HCT116 (cell line): ENCODE data around the gene ZNF839. TPM values are rescaled to one million over a fixed set of nuclear protein-coding genes. Genes with fewer than 3 reads are reported as not detected.

Experiments
- ATAC-seq: fragments of 200-7000 bp; cut with Tn5 transposase; 2 replicates; pipeline ENCODE4 v1.9.1; 2020; ENCODE audit warnings: mild to moderate bottlenecking, moderate library complexity
- BruUV-seq: library from RNA; stranded (reverse); fragments of 400-500 nt; replicated peaks from 2 replicates; lab custom pipeline; 2021; lab: Mats Ljungman, UMichigan
- CTCF ChIA-PET: fragments of 300-600 bp; sonication (Branson Sonifier 250); formaldehyde crosslinking; loops from one replicate; lab custom pipeline; 2021; ENCODE audit warnings: antibody characterized with exemption; lab: Charles Lee
- POLR2A ChIA-PET: fragments of 300-600, 350-600 bp; sonication (Branson Sonifier 250); formaldehyde crosslinking; loops from one replicate; lab custom pipeline; 2021; ENCODE audit warnings: antibody characterized with exemption; lab: Charles Lee
- RAD21 ChIA-PET, 2 experiments: fragments of 300-600 bp; sonication (Branson Sonifier 250); formaldehyde crosslinking; loops; one replicate each; lab custom pipeline; 2023; ENCODE audit warnings: low total read pairs in 2 of 2; ENCODE audit not compliant: uncharacterized antibody in 2 of 2, unreplicated experiment in 2 of 2, low non-redundant PET in 1 of 2; lab: Charles Lee
- DNase-seq: peaks from one replicate; pipeline ENCODE4 v3.0.0-alpha.2; 2010; ENCODE audit warnings: low read depth, low spot score
- H2AFZ ChIP-seq: fragments of 200-600 bp; shearing (Covaris generic), sonication (generic); 2 replicates; pipeline ENCODE4 v1.6.1; 2017; ENCODE audit warnings: low read depth, mixed run types, mixed read lengths, antibody characterized with exemption, low read length; ENCODE audit not compliant: poor library complexity, severe bottlenecking
- H3K27ac ChIP-seq: 2 replicates; pipeline ENCODE4 v1.5.1; 2012; ENCODE audit warnings: low read depth, low read length
- H3K27me3 ChIP-seq: fragments of 200-600 bp; sonication (generic); 2 replicates; pipeline ENCODE4 v1.6.1; 2016; ENCODE audit warnings: mixed run types, low read length, mixed read lengths; ENCODE audit not compliant: insufficient read depth
- H3K36me3 ChIP-seq, 2 experiments: fragments of 200-500 bp in 1 of 2; fragments of 200-600 bp in 1 of 2; sonication (Bioruptor generic) in 1 of 2; sonication (generic) in 1 of 2; 2 replicates each; pipeline versions ENCODE4 v1.5.1 to v1.6.1; 2014 to 2016; ENCODE audit warnings: low read length in 2 of 2, inconsistent platforms in 1 of 2, mixed read lengths in 1 of 2, mixed run types in 1 of 2; ENCODE audit not compliant: insufficient read depth in 2 of 2, control insufficient read depth in 1 of 2
- H3K4me1 ChIP-seq, 2 experiments: fragments of 200-600 bp in 1 of 2; sonication (generic) in 1 of 2; 2 replicates each; pipeline versions ENCODE4 v1.5.1 to v1.6.1; 2012 to 2017; ENCODE audit warnings: low read length in 2 of 2, inconsistent platforms in 1 of 2, mild to moderate bottlenecking in 1 of 2, mixed read lengths in 1 of 2, mixed run types in 1 of 2, moderate library complexity in 1 of 2; ENCODE audit not compliant: insufficient read depth in 2 of 2, control insufficient read depth in 1 of 2
- H3K4me2 ChIP-seq: fragments of 200-600 bp; sonication (generic); 2 replicates; pipeline ENCODE4 v1.6.1; 2017; ENCODE audit warnings: mixed run types, low read length, mixed read lengths
- H3K4me3 ChIP-seq, 2 experiments: fragments of 200-600 bp in 1 of 2; sonication (generic) in 1 of 2; replicated peaks in 1 of 2; 2 replicates each; pipeline ENCODE4 v1.5.1; 2011 to 2016; ENCODE audit warnings: low read length in 2 of 2, control low read depth in 1 of 2, low read depth in 1 of 2, mild to moderate bottlenecking in 1 of 2, mixed read lengths in 1 of 2, mixed run types in 1 of 2
- H3K79me2 ChIP-seq: fragments of 200-600 bp; sonication (generic); 2 replicates; pipeline ENCODE4 v1.6.1; 2017; ENCODE audit warnings: mild to moderate bottlenecking, mixed run types, low read length, moderate library complexity, mixed read lengths; ENCODE audit not compliant: insufficient read depth
- H3K9ac ChIP-seq: fragments of 200-600 bp; sonication (generic); 2 replicates; pipeline ENCODE4 v1.6.1; 2016; ENCODE audit warnings: low read length, mixed read lengths
- H3K9me2 ChIP-seq: fragments of 200-600 bp; sonication (generic), shearing (Covaris generic); 2 replicates; pipeline ENCODE4 v1.6.1; 2017; ENCODE audit warnings: mixed run types, mild to moderate bottlenecking, moderate library complexity; ENCODE audit not compliant: insufficient read depth
- H3K9me3 ChIP-seq, 2 experiments: fragments of 200-500 bp in 1 of 2; fragments of 200-600 bp in 1 of 2; sonication (Bioruptor generic) in 1 of 2; sonication (generic) in 1 of 2; 2 replicates each; pipeline ENCODE4 v1.6.1; 2014 to 2017; ENCODE audit warnings: low read length in 2 of 2, mixed read lengths in 2 of 2, inconsistent platforms in 1 of 2, low read depth in 1 of 2, mild to moderate bottlenecking in 1 of 2, mixed run types in 1 of 2, moderate library complexity in 1 of 2; ENCODE audit not compliant: control insufficient read depth in 1 of 2, insufficient read depth in 1 of 2
- H4K20me1 ChIP-seq: fragments of 200-600 bp; sonication (generic), shearing (Covaris generic); 2 replicates; pipeline ENCODE4 v1.6.1; 2017; ENCODE audit warnings: mixed run types, mild to moderate bottlenecking, moderate library complexity; ENCODE audit not compliant: insufficient read depth
- CEBPB ChIP-seq: IDR thresholded peaks from 2 replicates; pipeline ENCODE4 v1.6.1; 2012; ENCODE audit warnings: low read depth
- CTCF ChIP-seq, 3 experiments: fragments of 200-600 bp in 1 of 3; sonication (generic) in 1 of 3; IDR thresholded peaks in 2 of 3; conservative IDR thresholded peaks in 1 of 3; 2 replicates each; pipeline ENCODE4 v1.5.1; 2012 to 2017; ENCODE audit warnings: low read depth in 2 of 3, low read length in 2 of 3, antibody characterized with exemption in 1 of 3, borderline replicate concordance in 1 of 3, control low read depth in 1 of 3, mild to moderate bottlenecking in 1 of 3, mixed read lengths in 1 of 3, mixed run types in 1 of 3, moderate library complexity in 1 of 3; ENCODE audit not compliant: insufficient read depth in 1 of 3
- EGR1 ChIP-seq: IDR thresholded peaks from 2 replicates; pipeline ENCODE4 v1.6.1; 2012; ENCODE audit warnings: low read depth
- ELF1 ChIP-seq: IDR thresholded peaks from 2 replicates; pipeline ENCODE4 v1.6.1; 2012; ENCODE audit warnings: low read depth, borderline replicate concordance
- EZH2 ChIP-seq: fragments of 200-600 bp; sonication (generic); IDR thresholded peaks from 2 replicates; pipeline ENCODE4 v1.6.1; 2017; ENCODE audit warnings: antibody characterized with exemption, mixed run types
- EZH2phosphoT487 ChIP-seq: fragments of 200-600 bp; IDR thresholded peaks from 2 replicates; pipeline ENCODE4 v1.6.1; 2018; ENCODE audit warnings: antibody characterized with exemption, borderline replicate concordance
- FOSL1 ChIP-seq: IDR thresholded peaks from 2 replicates; pipeline ENCODE4 v1.6.1; 2012; ENCODE audit warnings: low read depth
- POLR2A ChIP-seq: IDR thresholded peaks from 2 replicates; pipeline ENCODE4 v1.7.0; 2011; ENCODE audit warnings: borderline replicate concordance; ENCODE audit not compliant: insufficient read depth, insufficient read length; ENCODE audit errors: extremely low read depth
- POLR2AphosphoS5 ChIP-seq: IDR thresholded peaks from 2 replicates; pipeline ENCODE4 v1.6.1; 2011; ENCODE audit warnings: mild to moderate bottlenecking, low read depth, low read length, moderate library complexity
- RAD21 ChIP-seq: IDR thresholded peaks from 2 replicates; pipeline ENCODE4 v1.6.1; 2012; ENCODE audit warnings: low read depth, mild to moderate bottlenecking
- REST ChIP-seq: IDR thresholded peaks from 2 replicates; pipeline ENCODE4 v1.6.1; 2012; ENCODE audit warnings: low read depth
- SIN3A ChIP-seq: IDR thresholded peaks from 2 replicates; pipeline ENCODE4 v1.6.1; 2012; ENCODE audit warnings: low read depth
- SP1 ChIP-seq: IDR thresholded peaks from 2 replicates; pipeline ENCODE4 v1.6.1; 2012; ENCODE audit warnings: low read depth
- TCF7L2 ChIP-seq: IDR thresholded peaks from 2 replicates; pipeline ENCODE4 v1.7.0; 2011; ENCODE audit warnings: borderline replicate concordance, inconsistent platforms; ENCODE audit not compliant: insufficient read depth, insufficient read length; ENCODE audit errors: extremely low read depth
- YY1 ChIP-seq: IDR thresholded peaks from 2 replicates; pipeline ENCODE4 v1.6.1; 2011; ENCODE audit warnings: low read length, low read depth, moderate library complexity, mild to moderate bottlenecking; ENCODE audit not compliant: insufficient replicate concordance; ENCODE audit errors: extremely low read depth
- ZFX ChIP-seq: fragments of 450-650 bp; IDR thresholded peaks from 2 replicates; pipeline ENCODE4 v1.6.1; 2017
- ZNF274 ChIP-seq: fragments of 200-500 bp; sonication (Bioruptor generic); IDR thresholded peaks from 2 replicates; pipeline ENCODE4 v1.6.1; 2014; ENCODE audit warnings: mild to moderate bottlenecking, low read depth, low read length, inconsistent platforms
- intact Hi-C: fragments of 100-400 bp; cut with micrococcal nuclease; formaldehyde crosslinking; loops from 2 replicates; pipeline ENCODE4 v1.10.0; 2022
- total RNA-seq: library from RNA; stranded (reverse); gene quantifications from one replicate; pipeline ENCODE4 v1.2.1, GENCODE V29; 2021; ENCODE audit not compliant: unreplicated experiment
- TF ChIP-seq, protein P1 (sequence below): IDR thresholded peaks from 2 replicates; pipeline ENCODE4 v1.6.1; 2012

The ZNF839 gene
- total RNA-seq, 1 experiment from 2014 or later = 17.7 TPM

GRCh38 chr14:102333795-102334705 lies 14.5 kb downstream of the ZNF839 start (continued):
- TF ChIP-seq FOSL1 = no peak
- no peak for TF ChIP-seq EZH2
- no peak for TF ChIP-seq RAD21
- no peak for TF ChIP-seq ZFX
- no peak for TF ChIP-seq CEBPB
- TF ChIP-seq YY1 = no peak

DNA sequence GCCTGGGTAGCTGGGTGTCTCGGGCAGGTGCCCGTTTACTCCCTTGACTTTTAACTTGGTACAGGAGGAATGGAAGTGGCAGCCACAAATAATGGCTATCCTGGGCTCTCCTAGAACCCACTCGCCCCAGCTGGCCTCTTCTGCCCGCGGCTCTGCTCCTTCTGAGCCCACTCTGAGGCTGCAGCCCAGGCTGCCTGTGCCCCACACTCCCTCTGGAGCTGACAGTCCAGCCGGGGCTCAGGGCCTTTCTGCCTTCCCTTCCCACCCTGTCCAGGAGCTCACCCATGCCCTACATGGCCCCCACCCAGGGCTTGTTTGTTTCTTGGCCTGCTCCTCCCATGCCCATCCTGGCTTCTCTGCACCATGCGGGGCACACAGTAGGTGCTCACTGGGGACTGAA lies 15.6 kb downstream of the ZNF839 start:
- H3K4me3 ChIP-seq = no peak overlapping the region
- no peaks in the 10 kb centered on the region for H4K20me1 ChIP-seq
- ATAC-seq (no peak), DNase-seq (no peak)
- no peak overlapping the region for H3K9ac ChIP-seq
- no TSS peak for BruUV-seq
- H3K4me1 ChIP-seq = no peaks in the 10 kb centered on the region
- intact Hi-C loops = no loop called here
- H3K4me2 ChIP-seq = no peak overlapping the region
- CTCF ChIA-PET = no interaction called here
- peaks cover 10 to 14% of the 10 kb centered on the region in 2 experiments; a peak in 3 of 4 replicates for H3K36me3 ChIP-seq
- POLR2A ChIA-PET = no interaction called here
- no peaks in the 10 kb centered on the region for H3K9me3 ChIP-seq
- H2AFZ ChIP-seq = no peak overlapping the region
- H3K9me2 ChIP-seq = no peaks in the 10 kb centered on the region
- no peaks in the 10 kb centered on the region for H3K27me3 ChIP-seq
- no peak overlapping the region for H3K27ac ChIP-seq
- RAD21 ChIA-PET = no interaction called here
- no peaks in the 10 kb centered on the region for H3K79me2 ChIP-seq
- no peak for TF ChIP-seq POLR2A
- no peak for TF ChIP-seq ZNF274
- no peak for TF ChIP-seq CTCF (IDR thresholded peaks at IDR 0.05 in 2 of 3, conservative IDR thresholded peaks at IDR 0.05 in 1 of 3; ENCODE audit: borderline replicate concordance in 1 of 3, insufficient read depth in 1 of 3, low read depth in 2 of 3, low read length in 2 of 3)
- no peak for TF ChIP-seq POLR2AphosphoS5
- TF ChIP-seq EZH2 = no peak
- TF ChIP-seq EZH2phosphoT487 = no peak
- no peak for TF ChIP-seq EGR1
- no peak for TF ChIP-seq RAD21
- TF ChIP-seq SIN3A = no peak
- TF ChIP-seq ELF1 = no peak
- TF ChIP-seq YY1 = no peak
- no peak for TF ChIP-seq CEBPB
- no peak for TF ChIP-seq ZFX
- no peak for TF ChIP-seq FOSL1
- no peak for TF ChIP-seq SP1
- TF ChIP-seq, protein P1, sequence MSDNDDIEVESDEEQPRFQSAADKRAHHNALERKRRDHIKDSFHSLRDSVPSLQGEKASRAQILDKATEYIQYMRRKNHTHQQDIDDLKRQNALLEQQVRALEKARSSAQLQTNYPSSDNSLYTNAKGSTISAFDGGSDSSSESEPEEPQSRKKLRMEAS = no peak
- no peak for TF ChIP-seq REST
- no peak for TF ChIP-seq TCF7L2
